ENCODE data around the gene IL1RL2.
A peak's percentile ranks its signal among the peaks of the same experiment; 100 is the strongest.

The IL1RL2 gene

DNA sequence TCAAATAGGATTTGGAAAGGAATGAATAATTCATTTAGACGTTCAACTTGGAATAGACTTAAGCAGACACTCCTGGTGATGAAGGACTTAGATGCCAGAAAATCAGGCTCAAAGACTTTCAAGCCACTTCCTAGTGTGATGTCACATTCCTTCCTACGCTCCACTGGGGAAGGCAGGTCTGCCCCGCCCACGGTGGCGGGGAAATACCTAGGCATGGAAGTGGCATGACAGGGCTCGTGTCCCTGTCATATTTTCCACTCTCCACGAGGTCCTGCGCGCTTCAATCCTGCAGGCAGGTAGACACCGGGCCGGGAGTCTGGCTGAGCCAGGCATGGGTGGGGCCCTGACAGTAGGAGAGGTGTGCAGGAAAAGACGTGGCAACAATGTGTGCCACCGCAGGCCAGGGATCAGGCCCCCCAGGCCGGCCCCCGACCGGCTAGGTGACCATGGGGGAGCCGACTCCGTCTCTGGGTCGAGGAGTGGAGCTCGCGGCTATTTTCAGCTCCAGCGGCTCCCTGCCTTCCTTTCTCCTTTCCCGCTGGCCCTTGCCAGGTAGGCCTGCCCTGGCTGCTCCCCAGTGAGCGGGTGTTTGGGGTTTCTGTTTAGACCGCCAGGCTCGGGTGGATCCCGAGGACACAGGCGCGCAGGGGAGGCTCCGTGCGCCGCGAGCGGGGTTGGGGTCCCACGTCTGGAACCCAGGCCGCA, at the start of gene IL1RL2:
Gene IL1RL2 (plus strand): TSS at position 233 of the 705 bp plus-strand sequence. CDS start 845 bp downstream, outside the sequence.
- TF ChIP-seq, protein P1, sequence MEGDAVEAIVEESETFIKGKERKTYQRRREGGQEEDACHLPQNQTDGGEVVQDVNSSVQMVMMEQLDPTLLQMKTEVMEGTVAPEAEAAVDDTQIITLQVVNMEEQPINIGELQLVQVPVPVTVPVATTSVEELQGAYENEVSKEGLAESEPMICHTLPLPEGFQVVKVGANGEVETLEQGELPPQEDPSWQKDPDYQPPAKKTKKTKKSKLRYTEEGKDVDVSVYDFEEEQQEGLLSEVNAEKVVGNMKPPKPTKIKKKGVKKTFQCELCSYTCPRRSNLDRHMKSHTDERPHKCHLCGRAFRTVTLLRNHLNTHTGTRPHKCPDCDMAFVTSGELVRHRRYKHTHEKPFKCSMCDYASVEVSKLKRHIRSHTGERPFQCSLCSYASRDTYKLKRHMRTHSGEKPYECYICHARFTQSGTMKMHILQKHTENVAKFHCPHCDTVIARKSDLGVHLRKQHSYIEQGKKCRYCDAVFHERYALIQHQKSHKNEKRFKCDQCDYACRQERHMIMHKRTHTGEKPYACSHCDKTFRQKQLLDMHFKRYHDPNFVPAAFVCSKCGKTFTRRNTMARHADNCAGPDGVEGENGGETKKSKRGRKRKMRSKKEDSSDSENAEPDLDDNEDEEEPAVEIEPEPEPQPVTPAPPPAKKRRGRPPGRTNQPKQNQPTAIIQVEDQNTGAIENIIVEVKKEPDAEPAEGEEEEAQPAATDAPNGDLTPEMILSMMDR (IDR thresholded peaks at IDR 0.05) = no peak
- Histone ChIP-seq H3K4me1 (peaks cover 0 to 14% (median 4%) of the 10 kb centered on the region in 4 donors), H3K9me3 (no peaks in the 10 kb centered on the region), H3K36me3 (no peaks in the 10 kb centered on the region), H3K4me3 (peak within 1 kb of the TSS; percentile 52 to 63), H3K27ac (peak within 1 kb of the TSS; percentile 38 to 54), H3K27me3 (peaks cover 0 to 6% of the 10 kb centered on the region in 2 donors)
- intact Hi-C loops (cut with DNase I; ENCODE audit: low total_unique reads) = no loop called here
- DNase-seq = no peak

DNA sequence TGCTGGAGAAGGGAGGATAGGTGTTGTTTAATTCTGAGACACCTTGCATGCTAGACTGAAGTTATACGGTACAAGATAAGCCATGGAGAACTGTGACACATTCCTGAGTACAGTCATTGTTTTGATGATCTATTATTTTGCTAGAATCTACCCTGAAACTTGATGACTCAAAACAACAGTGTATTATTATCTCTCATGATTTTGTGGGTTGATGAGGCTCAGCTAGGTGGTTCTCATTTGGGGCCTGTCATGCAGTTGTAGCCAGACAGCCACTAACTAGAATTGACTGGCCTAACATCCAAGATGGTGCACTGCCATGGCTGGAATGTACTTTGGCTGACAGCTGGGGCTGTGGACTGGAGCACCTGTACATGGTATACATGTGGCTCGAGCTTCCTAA, 49.7 kb upstream of the IL1RL2 start:
- H3K36me3 ChIP-seq = no peaks in the 10 kb centered on the region
- no peak overlapping the region for H3K4me3 ChIP-seq
- H3K4me1 ChIP-seq = peaks cover 0 to 10% (median 5%) of the 10 kb centered on the region in 4 donors
- intact Hi-C loops (cut with DNase I; ENCODE audit: low total_unique reads) = no loop called here
- TF ChIP-seq, protein P1 (IDR thresholded peaks at IDR 0.05) = no peak
- no peak overlapping the region for H3K27ac ChIP-seq
- no peaks in the 10 kb centered on the region for H3K27me3 ChIP-seq
- no peaks in the 10 kb centered on the region for H3K9me3 ChIP-seq
- DNase-seq = no peak

DNA sequence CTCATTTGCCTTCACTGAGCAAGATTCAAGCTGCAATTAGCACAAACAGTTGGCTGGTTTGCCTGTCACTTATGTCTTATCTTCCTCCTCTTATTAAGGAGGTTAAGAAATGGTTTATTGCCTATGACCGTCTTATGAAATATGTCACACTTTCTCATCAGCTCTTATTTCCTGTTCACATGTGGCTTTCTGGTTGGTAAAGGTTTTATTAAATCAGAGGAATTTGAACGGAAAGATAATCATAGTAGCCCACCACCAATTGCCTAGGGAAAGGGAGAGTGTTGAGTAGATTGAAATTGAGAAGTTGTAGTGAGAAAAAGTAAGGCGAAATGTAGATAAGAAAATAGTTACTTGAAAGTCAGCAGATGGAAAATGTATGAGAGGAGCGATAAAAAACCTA, 48.5 kb upstream of the IL1RL2 start:
- H3K36me3 ChIP-seq = no peaks in the 10 kb centered on the region
- no peaks in the 10 kb centered on the region for H3K9me3 ChIP-seq
- no peak for DNase-seq
- no peaks in the 10 kb centered on the region for H3K27me3 ChIP-seq
- H3K4me1 ChIP-seq = peaks cover 0 to 12% (median 6%) of the 10 kb centered on the region in 4 donors
- intact Hi-C loops (cut with DNase I; ENCODE audit: low total_unique reads) = no loop called here
- H3K27ac ChIP-seq = no peak overlapping the region
- no peak overlapping the region for H3K4me3 ChIP-seq
- TF ChIP-seq, protein P1 (IDR thresholded peaks at IDR 0.05) = no peak

DNA sequence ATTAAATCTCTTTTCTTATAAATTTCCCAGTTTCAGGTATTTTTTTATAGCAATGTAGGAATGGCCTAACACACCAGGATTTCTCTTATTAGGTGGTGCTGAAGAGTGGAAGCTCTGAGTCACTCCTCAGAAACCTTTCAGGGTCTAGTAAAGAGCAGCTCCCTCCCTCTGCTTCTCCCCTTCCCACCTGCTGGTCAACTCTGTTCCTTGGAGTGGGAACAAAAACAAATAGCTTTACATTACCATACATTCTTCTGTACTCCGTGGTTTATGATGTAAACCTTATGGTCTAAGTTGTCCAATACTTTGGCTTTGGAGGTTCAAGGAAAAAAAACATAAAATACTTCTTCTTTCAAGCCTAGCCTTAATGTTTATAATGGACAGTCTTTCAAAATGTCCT, 47.0 kb upstream of the IL1RL2 start:
- H3K27me3 ChIP-seq = no peaks in the 10 kb centered on the region
- no peak for DNase-seq
- peaks cover 0 to 2% (median under 1%) of the 10 kb centered on the region in 3 donors for H3K36me3 ChIP-seq
- H3K9me3 ChIP-seq = peaks cover 0 to 2% (median 0%) of the 10 kb centered on the region in 3 donors
- TF ChIP-seq, protein P1 (IDR thresholded peaks at IDR 0.05) = no peak
- H3K27ac ChIP-seq = no peak overlapping the region
- H3K4me3 ChIP-seq = no peak overlapping the region
- intact Hi-C loops (cut with DNase I; ENCODE audit: low total_unique reads) = loop anchor here (10.0 kb wide), 1 partner anchor 75 kb away; no protein-coding TSS in a partner anchor
- H3K4me1 ChIP-seq = peaks cover 0 to 12% (median 6%) of the 10 kb centered on the region in 4 donors

DNA sequence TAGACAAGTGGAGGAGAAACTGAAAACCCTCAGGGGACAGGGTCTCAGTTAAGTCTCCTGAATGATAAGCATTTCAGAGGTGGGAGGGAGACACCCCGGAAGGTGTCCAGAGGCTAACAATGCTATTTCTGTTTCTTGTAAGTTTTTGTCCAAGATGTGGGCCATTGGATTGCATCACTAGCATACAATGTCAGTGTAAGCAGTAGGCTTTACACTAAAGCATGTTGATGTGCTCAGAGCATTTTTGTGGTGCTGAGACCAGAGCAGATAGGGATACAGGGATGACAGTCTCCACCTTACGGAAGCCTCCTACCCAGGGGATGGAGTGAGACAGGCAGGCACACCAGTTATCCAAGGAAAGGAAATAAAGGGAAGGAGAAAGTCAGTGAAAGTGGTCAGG, 46.4 kb upstream of the IL1RL2 start:
- no peaks in the 10 kb centered on the region for H3K27me3 ChIP-seq
- TF ChIP-seq, protein P1 (IDR thresholded peaks at IDR 0.05) = no peak
- DNase-seq = no peak
- no peak overlapping the region for H3K4me3 ChIP-seq
- H3K36me3 ChIP-seq = peaks cover 3 to 7% (median 5%) of the 10 kb centered on the region in 3 donors
- no peak overlapping the region for H3K27ac ChIP-seq
- intact Hi-C loops (cut with DNase I; ENCODE audit: low total_unique reads) = loop anchor here (10.0 kb wide), 1 partner anchor 76 kb away; no protein-coding TSS in a partner anchor
- H3K4me1 ChIP-seq = peaks cover 0 to 12% (median 6%) of the 10 kb centered on the region in 4 donors
- H3K9me3 ChIP-seq = peaks cover 0 to 6% (median 4%) of the 10 kb centered on the region in 3 donors

Measured in tibial artery (tissue), 4 donors.